H1 (cell line): ENCODE measurements around the gene CXCL11.

ENCODE experiments used
- CHD1 ChIP-seq: IDR thresholded peaks from 2 replicates; pipeline ENCODE4 v1.6.1; 2012; ENCODE audit warnings: low read depth, low read length, improper control_type of control experiment
- POLR2A ChIP-seq, 2 experiments: IDR thresholded peaks; 1 replicate in 1 of 2; 2 replicates in 1 of 2; pipeline ENCODE4 v1.6.1; 2011; ENCODE audit warnings: low read depth in 2 of 2, low read length in 2 of 2, mild to moderate bottlenecking in 2 of 2; ENCODE audit errors: control extremely low read depth in 1 of 2

DNA sequence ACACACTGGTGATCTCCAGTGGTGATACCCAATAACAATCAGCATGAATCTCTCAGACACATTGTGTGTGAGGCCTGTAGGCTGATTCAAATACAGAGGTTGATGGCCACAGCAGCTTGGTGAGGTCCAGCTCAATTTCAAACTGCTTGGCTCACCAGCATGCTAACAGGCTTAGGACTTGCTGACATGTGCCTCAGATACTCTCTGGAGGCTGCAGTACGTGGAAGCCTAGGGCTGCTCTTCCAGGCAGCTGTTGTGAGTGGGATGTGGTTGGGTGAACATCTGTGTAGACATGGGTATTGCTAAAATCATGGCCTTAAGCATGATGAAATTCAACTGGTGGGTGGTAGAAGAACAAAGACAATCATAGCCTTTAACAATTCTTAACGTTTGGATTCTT, 32.8 kb downstream of the CXCL11 start:
- TF ChIP-seq CHD1 (no peak), POLR2A (IDR thresholded peaks at IDR 0.05; ENCODE audit: control extremely low read depth in 1 of 2, low read depth in 2 of 2, low read length in 2 of 2) (no peak)
